ENCODE data around the gene OGDH. TPM values are rescaled to one million over a fixed set of nuclear protein-coding genes. Genes with fewer than 3 reads are reported as not detected.

Gene OGDH
- polyA plus RNA-seq, 4 donors, result 79.7 to 95.5 (median 87.9) TPM

DNA sequence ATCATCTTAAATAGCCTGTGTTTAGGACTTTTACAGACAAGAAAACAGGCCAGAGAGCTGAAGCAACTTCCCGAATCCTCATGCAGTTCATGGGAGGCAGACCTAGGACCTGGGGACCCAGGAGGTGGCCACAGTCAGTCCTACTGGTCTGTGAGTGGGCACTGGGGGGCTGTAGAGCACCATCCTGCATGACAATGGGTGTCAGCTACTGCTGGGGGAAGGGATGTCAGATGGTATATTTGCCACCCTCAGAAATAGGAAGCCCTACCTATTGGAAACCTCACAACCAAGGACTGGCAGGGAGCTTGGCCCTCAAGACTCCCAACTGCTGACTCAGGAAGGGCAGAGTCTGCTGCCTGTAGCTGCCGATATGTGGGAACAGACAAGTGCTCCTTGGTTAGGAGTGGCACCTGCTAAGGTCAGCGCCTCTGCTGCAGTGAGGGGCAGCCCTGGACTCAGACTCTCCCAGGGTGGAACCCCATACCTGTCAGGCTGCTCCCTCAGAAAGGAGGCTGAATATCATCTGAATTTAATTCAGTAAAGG, 29.7 kb downstream of the OGDH start:
- no peak for DNase-seq (ENCODE audit: low read depth in 4 of 4, low spot score in 2 of 4)

- DNase-seq (ENCODE audit: low read depth in 4 of 4, low spot score in 2 of 4), result no peak
Observed at GRCh38 chr7:44636926-44637325, 30.5 kb downstream of the OGDH start.

- DNase-seq (ENCODE audit: low read depth in 4 of 4, low spot score in 2 of 4), result no peak
Observed at GRCh38 chr7:44637788-44638594, 31.6 kb downstream of the OGDH start.

GRCh38 chr7:44638611-44639557, 32.5 kb downstream of the OGDH start:
- no peak for DNase-seq (ENCODE audit: low read depth in 4 of 4, low spot score in 2 of 4)

DNA sequence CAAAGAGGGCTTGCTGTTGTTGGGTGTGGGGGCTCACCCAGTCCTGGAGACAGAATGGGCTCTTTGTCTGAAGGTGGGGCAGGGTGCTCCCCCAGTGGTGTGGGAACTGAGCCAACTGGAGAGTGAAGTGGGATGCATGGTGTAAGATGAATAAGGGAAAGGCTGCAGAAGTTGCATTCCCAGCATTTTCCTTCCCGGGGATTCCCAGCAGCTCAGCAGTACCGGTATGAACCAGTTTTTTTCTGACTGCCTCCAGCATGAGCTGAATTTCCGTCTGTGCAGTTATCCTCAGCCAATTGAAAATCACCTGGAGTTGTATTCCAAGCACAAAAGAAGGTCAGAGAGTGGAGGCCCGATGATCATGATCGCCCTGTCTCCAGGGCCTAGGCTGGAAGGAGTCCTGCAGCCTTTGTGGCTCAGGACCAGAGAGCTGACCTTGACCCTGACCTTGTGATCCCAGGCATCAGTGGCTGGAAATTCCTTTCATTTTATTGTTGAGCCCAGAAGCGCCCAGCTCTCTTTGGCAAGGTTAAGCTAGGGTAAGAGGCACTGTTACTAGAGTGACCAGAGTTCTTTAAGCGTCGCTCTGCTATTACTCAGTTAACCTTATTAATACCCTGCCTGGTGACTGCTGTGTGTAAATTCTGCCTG, 33.4 kb downstream of the OGDH start:
- DNase-seq (ENCODE audit: low read depth in 4 of 4, low spot score in 2 of 4), result peak; percentile 25 to 65 (median 35)

- DNase-seq (ENCODE audit: low read depth in 4 of 4, low spot score in 2 of 4), result no peak
Observed at GRCh38 chr7:44643206-44643605, 36.8 kb downstream of the OGDH start.

DNA sequence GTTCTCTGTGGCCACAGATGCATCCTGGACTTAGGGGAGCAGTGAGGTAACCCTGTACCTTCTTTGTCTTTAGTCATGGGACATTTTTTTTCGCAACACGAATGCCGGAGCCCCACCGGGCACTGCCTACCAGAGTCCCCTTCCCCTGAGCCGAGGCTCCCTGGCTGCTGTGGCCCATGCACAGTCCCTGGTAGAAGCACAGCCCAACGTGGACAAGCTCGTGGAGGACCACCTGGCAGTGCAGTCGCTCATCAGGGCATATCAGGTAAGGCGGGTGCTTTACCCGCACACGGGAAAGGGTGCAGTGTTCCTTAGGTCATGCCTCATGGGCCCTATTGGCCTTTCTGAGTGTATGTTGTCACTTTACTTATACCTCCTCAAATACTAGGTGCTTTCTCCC, 38.8 kb downstream of the OGDH start:
- DNase-seq (ENCODE audit: low read depth in 4 of 4, low spot score in 2 of 4), result no peak

- DNase-seq (ENCODE audit: low read depth in 4 of 4, low spot score in 2 of 4), result no peak
Observed at GRCh38 chr7:44645696-44646095, 39.3 kb downstream of the OGDH start.

DNA sequence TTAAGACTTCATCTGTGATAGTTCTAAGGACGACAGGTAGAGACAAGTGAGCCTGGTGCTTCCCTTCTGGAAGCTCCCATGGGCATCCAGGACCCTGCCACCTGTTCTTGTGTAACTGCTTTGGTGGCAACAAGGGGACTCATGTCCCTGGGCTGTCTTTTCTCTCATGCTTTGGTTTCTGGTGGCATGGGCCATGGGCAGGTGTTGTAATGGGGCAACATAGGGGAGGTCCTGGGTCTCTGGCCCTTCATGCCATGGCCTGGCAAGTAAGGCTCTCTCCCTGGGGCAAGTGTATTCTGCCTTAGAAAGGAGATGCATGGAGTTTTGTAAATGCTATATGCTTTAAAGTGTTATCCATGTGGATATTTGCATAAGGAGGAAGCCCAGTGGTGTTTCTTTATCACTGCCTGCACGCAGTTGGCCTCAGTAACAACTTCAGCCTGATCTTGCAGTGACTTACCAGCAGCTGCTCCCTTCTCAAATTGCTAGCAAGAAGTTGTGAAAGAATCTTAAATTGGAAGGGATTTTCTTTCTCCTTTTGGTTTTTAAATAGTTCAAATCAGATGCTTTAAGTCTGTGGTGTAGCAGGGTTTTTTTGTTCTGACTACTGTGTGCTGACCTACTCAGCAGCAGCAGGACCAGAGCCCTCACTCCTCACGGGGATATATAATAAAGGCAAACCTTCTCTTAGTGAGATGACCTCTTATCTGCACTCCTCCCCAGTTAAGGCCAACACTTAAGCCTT, 39.9 kb downstream of the OGDH start:
- no peak for DNase-seq (ENCODE audit: low read depth in 4 of 4, low spot score in 2 of 4)

- DNase-seq (ENCODE audit: low read depth in 4 of 4, low spot score in 2 of 4), result peak in 1 of 4 donors; percentile 25
Observed at GRCh38 chr7:44646921-44647636, 40.7 kb downstream of the OGDH start.

- DNase-seq (ENCODE audit: low read depth in 4 of 4, low spot score in 2 of 4), result no peak
Observed at GRCh38 chr7:44647981-44648714, 41.7 kb downstream of the OGDH start.

- no peak for DNase-seq (ENCODE audit: low read depth in 4 of 4, low spot score in 2 of 4)
Observed at GRCh38 chr7:44650242-44650641, 43.8 kb downstream of the OGDH start.

GRCh38 chr7:44650772-44651171, 44.3 kb downstream of the OGDH start:
- no peak for DNase-seq (ENCODE audit: low read depth in 4 of 4, low spot score in 2 of 4)

GRCh38 chr7:44652535-44652934, 46.1 kb downstream of the OGDH start:
- no peak for DNase-seq (ENCODE audit: low read depth in 4 of 4, low spot score in 2 of 4)

DNA sequence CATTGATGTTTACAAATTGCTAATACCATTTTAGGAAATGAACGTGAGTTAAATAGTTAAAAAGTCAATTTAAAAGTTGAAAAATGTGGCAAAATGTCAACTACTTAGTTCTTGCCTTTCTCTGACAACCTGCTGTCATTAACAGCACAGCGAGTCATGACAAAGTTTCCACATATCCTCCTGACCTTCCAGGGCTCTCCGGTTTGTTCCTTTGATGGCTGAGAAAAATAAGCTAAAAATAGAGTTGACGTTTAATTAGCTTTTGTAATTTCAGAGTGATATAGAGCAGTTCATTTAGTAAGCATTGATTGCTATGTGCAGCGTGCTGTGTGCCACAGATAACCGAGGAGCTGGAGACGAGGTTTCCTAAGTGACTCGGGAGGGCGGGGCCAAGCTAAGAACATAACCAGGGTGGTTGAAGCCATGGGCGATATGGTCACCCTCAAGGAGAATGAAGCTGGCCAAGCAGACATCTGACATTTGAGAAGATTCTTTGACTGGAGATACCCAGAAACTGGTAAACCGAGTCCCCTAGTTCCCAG, 47.9 kb downstream of the OGDH start:
- no peak for DNase-seq (ENCODE audit: low read depth in 4 of 4, low spot score in 2 of 4)

- no peak for DNase-seq (ENCODE audit: low read depth in 4 of 4, low spot score in 2 of 4)
Observed at GRCh38 chr7:44655341-44655740, 48.9 kb downstream of the OGDH start.

- no peak for DNase-seq (ENCODE audit: low read depth in 4 of 4, low spot score in 2 of 4)
Observed at GRCh38 chr7:44658979-44659378, 52.6 kb downstream of the OGDH start.

- no peak for DNase-seq (ENCODE audit: low read depth in 4 of 4, low spot score in 2 of 4)
Observed at GRCh38 chr7:44661233-44661632, 54.8 kb downstream of the OGDH start.

All from left renal cortex interstitium (tissue), 4 donors.